ENCODE measurements around the gene DIO1. TPM values are rescaled to one million over a fixed set of nuclear protein-coding genes. Genes with fewer than 3 reads are reported as not detected.

Gene DIO1
- total and polyA plus RNA-seq, 2 of the 8 experiments (the other 6 are each of a cell fraction or from before 2014, with no cell fraction given), result 0.14 TPM; not detected in 1

GRCh38 chr1:53899708-53900107 lies 5.7 kb downstream of the DIO1 start:
- Histone ChIP-seq H3K23me2 (ENCODE audit: low read depth, low read length) (no peaks in the 10 kb centered on the region), H4K5ac (ENCODE audit: insufficient read length, low read depth, low read length) (no peak overlapping the region), H3K27ac (ENCODE audit: low read depth, low read length) (no peak overlapping the region), H2BK15ac (ENCODE audit: low read length) (no peak overlapping the region), H3K4me1 (replicated peaks in 1 of 4; ENCODE audit: control insufficient read depth in 3 of 4, insufficient read depth in 4 of 4, low read length in 3 of 4) (no peaks in the 10 kb centered on the region), H3K23ac (ENCODE audit: insufficient read length) (no peak overlapping the region), H4K8ac (ENCODE audit: extremely low read depth, insufficient read depth, low read length) (no peak overlapping the region), H3K9me3 (ENCODE audit: insufficient read depth in 2 of 2, low read depth in 1 of 2, low read length in 1 of 2) (no peaks in the 10 kb centered on the region), H3K9ac (replicated peaks in 1 of 4; ENCODE audit: extremely low read depth in 1 of 4, low read depth in 3 of 4, low read length in 3 of 4) (no peak overlapping the region), H3K4ac (replicated peaks; ENCODE audit: insufficient read length, low read depth, low read length) (no peak overlapping the region), H3K14ac (ENCODE audit: insufficient read length) (no peak overlapping the region), H3K4me2 (ENCODE audit: insufficient read depth in 1 of 2, low read depth in 2 of 2, low read length in 2 of 2) (no peak overlapping the region), H4K91ac (replicated peaks; ENCODE audit: insufficient read length, low read length) (no peak overlapping the region), H3K79me2 (ENCODE audit: control insufficient read depth in 1 of 2, insufficient read depth in 2 of 2, low read length in 2 of 2) (no peaks in the 10 kb centered on the region), H4K20me1 (replicated peaks in 1 of 2; ENCODE audit: control insufficient read depth in 1 of 2, insufficient read depth in 2 of 2, low read length in 2 of 2) (no peaks in the 10 kb centered on the region), H2AFZ (ENCODE audit: low read length) (no peak overlapping the region), H2BK5ac (ENCODE audit: low read depth, low read length) (no peak overlapping the region), H2BK12ac (ENCODE audit: low read depth, low read length) (no peak overlapping the region), H3K18ac (ENCODE audit: extremely low read depth, low read length) (no peak overlapping the region), H3K27me3 (replicated peaks in 1 of 4; ENCODE audit: control insufficient read depth in 3 of 4, extremely low read depth in 1 of 4, insufficient read depth in 3 of 4, low read length in 3 of 4) (no peaks in the 10 kb centered on the region), H3K36me3 (ENCODE audit: control insufficient read depth in 2 of 4, insufficient read depth in 4 of 4, low read length in 3 of 4) (no peaks in the 10 kb centered on the region), H2AK5ac (ENCODE audit: low read depth, low read length) (no peak overlapping the region), H2BK120ac (replicated peaks; ENCODE audit: low read depth, low read length) (no peak overlapping the region), H3K79me1 (ENCODE audit: low read depth, low read length) (no peaks in the 10 kb centered on the region), H3K4me3 (ENCODE audit: extremely low read depth in 1 of 4, insufficient read depth in 2 of 4, low read depth in 3 of 4, low read length in 4 of 4) (no peak overlapping the region), H3K56ac (replicated peaks; ENCODE audit: insufficient read length, low read depth, low read length) (no peak overlapping the region), H2BK20ac (ENCODE audit: low read length) (no peak overlapping the region)
- DNase-seq (ENCODE audit: low read depth in 1 of 2, low spot score in 2 of 2) (no peak), FAIRE-seq (no peak)
- POLR2A ChIA-PET (ENCODE audit: partially characterized antibody), result interaction anchor here (1.4 kb wide), 1 partner anchor 14 kb away, joined by 3 read pairs; no protein-coding TSS in a partner anchor
- CTCF ChIA-PET (ENCODE audit: partially characterized antibody), result interaction anchor here (1.3 to 3.2 kb wide), 7 partner anchors 10 to 60 kb away, joined by 3 to 17 read pairs (median 6); no protein-coding TSS in a partner anchor
- WGBS, 2 experiments (ENCODE audit: extremely low coverage in 1 of 2, insufficient coverage in 1 of 2, insufficient read length in 1 of 2, insufficient replicate concordance in 2 of 2, low coverage in 1 of 2, low lambda C conversion rate in 2 of 2, missing lambda C conversion rate in 1 of 2), result 81% methylated on average over 3 of the region's 3 CpGs; no CpG with 5 or more reads in 1 of the 2 experiments
- no peak for TF ChIP-seq CTBP2 (IDR thresholded peaks at IDR 0.05; ENCODE audit: borderline replicate concordance, insufficient read depth, insufficient read length, low read length)
- TF ChIP-seq E2F6 (IDR thresholded peaks at IDR 0.05), result no peak
- TF ChIP-seq POLR2A (IDR thresholded peaks at IDR 0.05; ENCODE audit: control extremely low read depth in 1 of 2, low read depth in 2 of 2, low read length in 2 of 2), result no peak

Measured in H1 (cell line).